Stomach (tissue), 9 donors: ENCODE data around the gene ZNF609. TPM values are rescaled to one million over a fixed set of nuclear protein-coding genes. Genes with fewer than 3 reads are reported as not detected.
"Not testable (repeated sequence)": the region's sequence is repeated elsewhere in the genome, so short reads cannot be mapped to it uniquely, and the experiment has no call there.

Experiments used
- DNase-seq, 2 donors: peaks; one replicate each; pipeline versions ENCODE4 v3.0.0 to v3.0.0-alpha.2; 2013 to 2019
- H3K27ac ChIP-seq, 5 donors: fragments of 200-600 bp in 4 of 5; sonication (generic) in 4 of 5; one replicate each; pipeline ENCODE4 v1.5.1; 2013 to 2019; ENCODE audit warnings: mild to moderate bottlenecking in 1 of 5, moderate library complexity in 1 of 5
- H3K27me3 ChIP-seq, 3 donors: fragments of 200-600 bp; sonication (generic); one replicate each; pipeline ENCODE4 v1.5.1; 2017 to 2019; ENCODE audit warnings: mixed run types in 1 of 3
- H3K36me3 ChIP-seq, 4 donors: fragments of 200-600 bp; sonication (generic); 1 replicate in 3 of 4; 2 replicates in 1 of 4; pipeline ENCODE4 v1.5.1; 2016 to 2019
- H3K4me1 ChIP-seq, 4 donors: fragments of 200-600 bp; sonication (generic); one replicate each; pipeline ENCODE4 v1.5.1; 2016 to 2019
- H3K4me3 ChIP-seq, 4 donors: fragments of 200-600 bp; sonication (generic) in 3 of 4; one replicate each; pipeline ENCODE4 v1.5.1; 2016 to 2019; ENCODE audit warnings: mild to moderate bottlenecking in 1 of 4
- H3K9me3 ChIP-seq, 4 donors: fragments of 200-600 bp; sonication (generic); one replicate each; pipeline ENCODE4 v1.5.1; 2016 to 2019
- CTCF ChIP-seq, 7 experiments: fragments of 450-650 bp in 4 of 7; fragments of 200-600 bp in 3 of 7; sonication (generic) in 3 of 7; IDR thresholded peaks; one replicate each; pipeline ENCODE4 v1.5.1; 2016 to 2019; ENCODE audit warnings: antibody characterized with exemption in 7 of 7, control low read depth in 2 of 7, mild to moderate bottlenecking in 1 of 7
- EP300 ChIP-seq: sonication (generic); formaldehyde crosslinking; IDR thresholded peaks from one replicate; pipeline ENCODE4 v1.6.1; 2017; ENCODE audit warnings: antibody characterized with exemption
- POLR2A ChIP-seq, 4 donors: fragments of 450-650 bp; IDR thresholded peaks; one replicate each; pipeline ENCODE4 v1.6.1; 2016; ENCODE audit warnings: antibody characterized with exemption in 4 of 4, control low read depth in 2 of 4, mild to moderate bottlenecking in 1 of 4, moderate library complexity in 1 of 4
- POLR2AphosphoS5 ChIP-seq, 3 donors: sonication (generic); formaldehyde crosslinking; IDR thresholded peaks; one replicate each; pipeline ENCODE4 v1.6.1; 2016; ENCODE audit warnings: antibody characterized with exemption in 3 of 3
- WGBS, 5 donors: extraction: QIAGEN DNeasy Blood & Tissue Kit in 3 of 5; methylation state at CpG; one replicate each; pipeline versions ENCODE4 v1.1.5 to v1.1.7; 2013 to 2018; 5-methylcytosine and 5-hydroxymethylcytosine counted together
- intact Hi-C: fragments of 100-400 bp; cut with DNase I; formaldehyde crosslinking; loops from one replicate; pipeline ENCODE4 v1.15.1; 2023; ENCODE audit warnings: low total_unique reads
- polyA plus RNA-seq, 3 donors: library from polyadenylated mRNA; stranded (reverse); fragments of 200-250 nt; gene quantifications; one replicate each; pipeline ENCODE4 v1.2.3, GENCODE V29; 2013
- total RNA-seq, 5 donors: library from RNA; depleted of rRNA; stranded (reverse); fragments of >200 nt; gene quantifications; one replicate each; pipeline versions ENCODE4 v1.1.0 to v1.2.3, GENCODE V29; 2014 to 2016
- donor health status: healthy with polysubstance abuse.
- donor health status: Bipolar disorder and iron deficiency.
- donor health status: healthy.

ZNF609 gene
- total and polyA plus RNA-seq, 8 donors, result 2.7 to 64.7 (median 27.0) TPM

GRCh38 chr15:64643685-64644084, 183.3 kb downstream of the ZNF609 start:
- intact Hi-C loops, result no loop called here
- no peak for TF ChIP-seq POLR2AphosphoS5 (IDR thresholded peaks at IDR 0.05)
- TF ChIP-seq POLR2A (IDR thresholded peaks at IDR 0.05), result no peak
- no peak for TF ChIP-seq EP300
- TF ChIP-seq CTCF (IDR thresholded peaks at IDR 0.05), result no peak
- Histone ChIP-seq H3K4me3 (no peak overlapping the region), H3K9me3 (no peaks in the 10 kb centered on the region), H3K36me3 (no peaks in the 10 kb centered on the region), H3K4me1 (peaks cover 36 to 60% (median 43%) of the 10 kb centered on the region in 4 donors), H3K27me3 (no peaks in the 10 kb centered on the region), H3K27ac (peak overlapping the region; percentile 7 to 85 (median 52))
- no peak for DNase-seq
- 93 to 100% (median 100%) methylated on average over 1 of the region's 1 CpG for WGBS, 5 donors

DNA sequence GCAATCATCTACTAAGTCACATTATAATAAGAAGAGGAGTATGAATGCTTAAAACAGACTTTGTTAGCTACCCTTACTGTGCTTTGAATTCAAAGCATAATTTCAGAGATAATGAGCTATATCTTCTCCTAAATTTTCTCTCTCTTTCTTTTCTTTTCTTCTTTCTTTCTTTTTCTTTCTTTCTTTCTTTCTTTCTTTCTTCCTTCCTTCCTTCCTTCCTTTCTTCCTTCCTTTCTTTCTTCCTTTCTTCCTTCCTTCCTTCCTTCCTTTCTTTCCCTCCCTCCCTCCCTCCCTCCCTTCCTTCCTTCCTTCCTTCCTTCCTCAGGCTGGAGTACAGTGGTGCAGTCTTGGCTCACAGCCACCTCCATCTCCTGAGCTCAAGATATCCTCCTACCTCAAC, 184.4 kb downstream of the ZNF609 start:
- H3K36me3 ChIP-seq, H3K4me3 ChIP-seq, intact Hi-C loops, DNase-seq, H3K9me3 ChIP-seq, H3K27me3 ChIP-seq: not testable (repeated sequence)
- H3K4me1 ChIP-seq, result peaks cover 29 to 48% (median 35%) of the 10 kb centered on the region in 4 donors
- H3K27ac ChIP-seq, result peak overlapping the region in 1 of 5 donors; percentile 85

DNA sequence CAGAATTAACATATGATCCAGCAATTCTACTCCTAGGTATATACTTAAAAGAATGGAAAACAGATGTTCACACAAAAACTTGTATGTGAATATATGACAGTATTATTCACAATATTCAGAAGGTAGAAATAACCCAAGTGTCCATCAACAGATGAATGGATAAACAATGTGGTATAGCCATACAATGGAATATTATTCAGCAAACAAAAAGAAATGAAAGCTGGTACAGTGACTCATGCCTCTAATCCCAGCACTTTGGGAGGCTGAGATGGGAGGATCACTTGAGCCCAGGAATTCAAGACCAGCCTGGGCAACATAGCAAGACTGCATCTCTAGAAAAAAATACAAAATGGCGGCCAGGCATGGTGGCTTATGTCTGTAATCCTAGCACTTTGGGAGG, 185.6 kb downstream of the ZNF609 start:
- intact Hi-C loops, result no loop called here
- WGBS, 5 donors, result 100% methylated on average over 1 of the region's 1 CpG
- H3K27ac ChIP-seq, result no peak overlapping the region

GRCh38 chr15:64647367-64647766, 187.0 kb downstream of the ZNF609 start:
- Histone ChIP-seq H3K9me3 (no peaks in the 10 kb centered on the region), H3K27me3 (no peaks in the 10 kb centered on the region), H3K36me3 (no peaks in the 10 kb centered on the region), H3K27ac (no peak overlapping the region), H3K4me3 (no peak overlapping the region), H3K4me1 (peaks cover 23 to 41% (median 30%) of the 10 kb centered on the region in 4 donors)
- no peak for DNase-seq
- no peak for TF ChIP-seq POLR2AphosphoS5 (IDR thresholded peaks at IDR 0.05)
- no peak for TF ChIP-seq EP300
- no peak for TF ChIP-seq CTCF (IDR thresholded peaks at IDR 0.05)
- TF ChIP-seq POLR2A (IDR thresholded peaks at IDR 0.05), result no peak
- 92 to 98% (median 97%) methylated on average over 1 of the region's 1 CpG for WGBS, 5 donors
- intact Hi-C loops, result no loop called here

More for the DNA sequence above, 185.6 kb downstream of the ZNF609 start:
- Histone ChIP-seq H3K36me3 (no peaks in the 10 kb centered on the region), H3K27me3 (no peaks in the 10 kb centered on the region), H3K9me3 (no peaks in the 10 kb centered on the region), H3K4me3 (no peak overlapping the region), H3K4me1 (peaks cover 21 to 38% (median 23%) of the 10 kb centered on the region in 4 donors)
- DNase-seq, result no peak
- no peak for TF ChIP-seq CTCF (IDR thresholded peaks at IDR 0.05)
- TF ChIP-seq POLR2A (IDR thresholded peaks at IDR 0.05), result no peak
- no peak for TF ChIP-seq POLR2AphosphoS5 (IDR thresholded peaks at IDR 0.05)
- TF ChIP-seq EP300, result no peak

- H3K36me3 ChIP-seq, result no peaks in the 10 kb centered on the region
- no peak overlapping the region for H3K4me3 ChIP-seq
- no peaks in the 10 kb centered on the region for H3K27me3 ChIP-seq
- H3K4me1 ChIP-seq, result peaks cover 13 to 39% (median 24%) of the 10 kb centered on the region in 4 donors
- TF ChIP-seq POLR2A (IDR thresholded peaks at IDR 0.05) (no peak), CTCF (IDR thresholded peaks at IDR 0.05) (no peak), EP300 (no peak), POLR2AphosphoS5 (IDR thresholded peaks at IDR 0.05) (no peak)
- 74 to 93% (median 88%) methylated on average over 1 of the region's 1 CpG for WGBS, 5 donors
- intact Hi-C loops, result no loop called here
- no peak overlapping the region for H3K27ac ChIP-seq
- DNase-seq, result no peak
- H3K9me3 ChIP-seq, result no peaks in the 10 kb centered on the region
Measured at GRCh38 chr15:64650552-64650951, 190.2 kb downstream of the ZNF609 start.
